GM10266 (cell line): Measurements from ENCODE around the gene COL25A1.

Source experiments
- DNase-seq: peaks from one replicate; pipeline ENCODE4 v3.0.0; 2012; ENCODE audit errors: extremely low spot score
- TF ChIP-seq, protein P1 (sequence below): IDR thresholded peaks from 2 replicates; pipeline ENCODE4 v1.5.1; 2012; ENCODE audit warnings: mild to moderate bottlenecking, low read depth; ENCODE audit not compliant: control insufficient read depth, insufficient read depth; ENCODE audit errors: missing control alignments

COL25A1 gene

DNA sequence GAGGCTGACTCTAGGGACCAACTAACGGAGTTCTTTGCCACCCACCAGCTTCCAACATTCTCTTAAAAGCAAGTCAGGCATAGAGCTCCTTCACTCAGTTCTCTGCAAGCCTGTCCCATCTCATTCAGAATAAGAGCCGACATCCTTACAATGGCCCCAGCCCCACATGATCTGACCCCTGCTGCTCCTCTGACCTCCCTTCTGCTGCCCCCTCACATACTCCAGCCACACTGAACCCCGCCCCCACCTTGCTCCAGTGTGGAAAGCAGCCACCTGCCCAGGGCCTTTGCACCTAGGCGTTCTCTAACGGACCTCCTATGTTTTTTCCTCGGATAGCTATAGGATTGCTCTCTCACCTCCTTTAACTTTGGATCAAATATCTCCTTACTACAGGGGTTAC lies 396.5 kb downstream of the COL25A1 start:
- TF ChIP-seq, protein P1, sequence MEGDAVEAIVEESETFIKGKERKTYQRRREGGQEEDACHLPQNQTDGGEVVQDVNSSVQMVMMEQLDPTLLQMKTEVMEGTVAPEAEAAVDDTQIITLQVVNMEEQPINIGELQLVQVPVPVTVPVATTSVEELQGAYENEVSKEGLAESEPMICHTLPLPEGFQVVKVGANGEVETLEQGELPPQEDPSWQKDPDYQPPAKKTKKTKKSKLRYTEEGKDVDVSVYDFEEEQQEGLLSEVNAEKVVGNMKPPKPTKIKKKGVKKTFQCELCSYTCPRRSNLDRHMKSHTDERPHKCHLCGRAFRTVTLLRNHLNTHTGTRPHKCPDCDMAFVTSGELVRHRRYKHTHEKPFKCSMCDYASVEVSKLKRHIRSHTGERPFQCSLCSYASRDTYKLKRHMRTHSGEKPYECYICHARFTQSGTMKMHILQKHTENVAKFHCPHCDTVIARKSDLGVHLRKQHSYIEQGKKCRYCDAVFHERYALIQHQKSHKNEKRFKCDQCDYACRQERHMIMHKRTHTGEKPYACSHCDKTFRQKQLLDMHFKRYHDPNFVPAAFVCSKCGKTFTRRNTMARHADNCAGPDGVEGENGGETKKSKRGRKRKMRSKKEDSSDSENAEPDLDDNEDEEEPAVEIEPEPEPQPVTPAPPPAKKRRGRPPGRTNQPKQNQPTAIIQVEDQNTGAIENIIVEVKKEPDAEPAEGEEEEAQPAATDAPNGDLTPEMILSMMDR: no peak
- DNase-seq: no peak

DNA sequence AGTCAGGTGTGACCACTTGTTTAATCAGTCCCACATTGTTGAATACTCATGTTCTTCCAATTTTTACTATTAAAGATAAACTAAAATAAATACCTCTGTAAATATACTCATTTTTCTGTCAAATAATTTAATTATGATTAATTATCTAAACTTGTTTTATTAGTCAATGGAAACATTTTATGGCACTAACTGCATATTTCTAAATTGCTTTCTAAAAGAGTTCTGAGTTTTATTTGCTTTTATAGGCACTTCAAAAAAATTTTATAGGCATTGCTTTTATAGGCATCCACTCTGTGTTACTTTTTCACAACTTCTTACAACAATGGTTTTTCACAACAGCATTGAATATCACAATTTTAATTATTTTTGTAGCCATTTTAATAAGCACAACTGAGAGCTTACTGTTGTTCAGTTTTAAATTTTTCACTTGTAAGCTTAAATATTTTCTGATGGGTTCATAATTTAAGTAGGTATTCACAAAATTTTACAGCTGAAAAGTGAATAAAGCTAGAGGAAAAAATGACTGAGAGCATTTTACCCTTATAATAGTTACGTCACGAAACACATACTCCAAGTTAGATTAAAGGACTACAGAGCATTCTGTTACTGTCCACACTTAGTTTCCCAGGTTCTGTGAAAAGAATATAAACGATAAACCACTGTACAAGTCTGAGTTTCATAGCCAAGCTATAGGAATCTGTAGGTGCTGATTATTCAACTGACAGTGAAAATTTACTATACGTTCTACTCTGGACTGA lies 398.8 kb downstream of the COL25A1 start:
- TF ChIP-seq, protein P1: no peak
- no peak for DNase-seq

DNA sequence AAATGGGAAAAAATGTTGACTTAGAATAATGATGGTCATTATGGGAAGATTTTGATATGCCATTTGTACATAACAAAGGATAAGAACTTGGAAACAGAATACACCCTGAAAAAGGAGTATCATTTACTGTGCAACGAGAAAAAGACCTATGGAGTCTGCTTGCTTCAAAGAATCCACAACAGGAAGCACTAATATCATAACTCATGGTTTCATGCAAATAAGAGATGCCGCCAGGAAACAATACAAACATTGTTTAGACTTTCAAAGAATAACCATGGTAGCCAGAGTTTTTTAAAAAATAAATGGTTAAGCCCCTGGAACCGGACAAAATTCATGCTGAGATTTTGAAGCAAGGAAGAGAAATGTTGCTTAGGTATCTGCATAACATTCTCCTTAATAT lies 399.7 kb downstream of the COL25A1 start:
- DNase-seq: no peak
- TF ChIP-seq, protein P1: no peak

DNA sequence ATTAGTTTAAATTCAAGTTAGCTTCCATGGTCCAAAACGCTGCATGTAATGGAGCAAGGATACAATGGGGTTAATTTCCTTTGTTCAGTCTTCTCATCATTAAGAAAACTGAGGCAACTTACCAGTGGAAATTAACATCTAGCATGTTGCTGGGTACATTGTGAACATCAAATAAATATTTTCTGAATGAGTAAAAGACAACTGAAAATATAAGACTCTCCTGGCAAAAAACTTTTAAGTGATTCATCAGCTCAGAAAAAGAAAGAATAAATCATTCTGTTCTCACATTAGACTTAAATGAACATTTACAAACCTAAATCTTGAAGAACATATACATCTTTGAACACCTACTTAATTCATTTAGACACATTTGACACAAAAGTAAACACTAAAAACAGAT lies 401.2 kb downstream of the COL25A1 start:
- TF ChIP-seq, protein P1: no peak
- no peak for DNase-seq

DNA sequence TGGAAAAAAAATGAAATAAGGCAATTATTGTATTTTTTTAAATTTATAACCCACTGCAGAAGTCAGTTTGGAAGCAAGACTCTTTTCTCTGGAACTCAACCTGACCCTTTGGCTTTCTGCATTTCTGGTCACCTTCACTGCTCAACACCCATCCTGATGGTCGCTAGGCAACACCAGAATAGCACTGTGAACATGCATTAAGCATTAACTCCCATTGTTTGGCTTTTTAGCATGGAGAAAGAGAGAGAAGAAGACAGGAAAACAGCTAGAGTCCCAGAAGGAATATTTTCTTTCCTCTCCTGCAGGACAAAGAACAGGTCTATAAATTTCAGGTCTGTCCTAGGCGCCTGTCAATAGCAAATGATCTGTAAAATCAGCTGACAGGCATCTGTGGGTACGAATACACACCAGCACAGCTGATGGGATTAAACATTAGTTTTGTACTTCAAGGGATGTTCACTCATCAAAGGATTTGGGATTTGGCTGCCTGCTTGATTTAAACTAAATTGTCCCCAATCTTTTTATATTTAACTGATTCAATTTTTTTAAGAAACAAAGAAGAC lies 402.4 kb downstream of the COL25A1 start:
- TF ChIP-seq, protein P1: no peak
- DNase-seq: no peak

DNA sequence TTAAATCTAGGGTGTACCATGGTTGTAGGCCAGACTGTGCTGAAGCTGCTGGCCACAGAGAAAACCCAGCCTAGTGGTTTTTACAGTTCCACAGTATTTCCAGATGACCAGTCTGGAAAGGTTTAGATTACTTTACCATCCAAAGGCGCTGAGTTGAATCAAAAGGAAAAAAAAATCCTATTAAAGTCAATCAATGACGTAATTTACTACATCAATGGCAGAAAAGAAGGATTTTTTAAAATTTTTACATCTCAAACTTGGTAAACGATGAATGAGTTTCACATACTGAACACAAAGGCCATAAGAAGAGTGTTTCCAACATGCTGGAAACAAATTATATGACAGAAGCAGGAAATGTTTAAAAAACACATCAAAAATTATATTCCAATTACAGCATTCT lies 409.0 kb downstream of the COL25A1 start:
- no peak for DNase-seq
- TF ChIP-seq, protein P1: no peak

DNA sequence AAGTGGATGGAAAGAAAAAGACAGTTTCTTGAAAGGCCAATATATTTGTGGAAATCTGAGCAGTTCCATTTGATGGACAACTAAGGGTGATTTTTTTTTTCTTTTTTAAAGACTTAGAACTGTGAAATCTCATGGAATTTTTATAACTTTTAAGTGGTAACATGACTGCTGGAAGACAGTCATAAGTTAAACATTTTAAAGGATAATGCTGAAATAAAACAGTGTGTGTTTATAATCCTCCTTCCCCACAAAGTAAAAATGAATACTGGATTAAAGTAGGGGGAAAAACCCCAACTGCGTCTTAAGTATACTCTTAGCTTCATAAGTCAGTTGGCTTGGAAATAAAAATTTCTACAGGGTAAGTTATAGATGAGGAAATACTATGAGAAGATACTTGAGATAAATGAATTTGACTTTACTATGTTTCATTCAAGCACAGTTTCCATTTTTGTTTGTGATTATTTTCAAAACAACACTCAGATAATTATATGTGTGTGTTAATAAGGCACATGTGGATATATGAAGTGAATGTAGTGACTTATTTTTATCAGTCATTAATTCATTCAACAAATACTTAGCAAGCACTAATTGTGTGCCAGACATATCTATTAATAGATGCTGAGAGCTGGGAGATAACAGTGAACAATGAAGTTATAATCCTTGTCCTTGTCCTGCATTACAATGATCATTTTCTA lies 410.4 kb downstream of the COL25A1 start:
- DNase-seq: no peak
- TF ChIP-seq, protein P1: no peak
